IPS DF 6.9 (cell line): Measurements from ENCODE around the gene SLCO1B1.
A peak's percentile ranks its signal among the peaks of the same experiment; 100 is the strongest.
"Not testable (repeated sequence)": the region's sequence is repeated elsewhere in the genome, so short reads cannot be mapped to it uniquely, and the experiment has no call there.

Experiments used
- DNase-seq: peaks from one replicate; pipeline ENCODE4 v3.0.0-alpha.2; 2013; ENCODE audit warnings: low read depth, low spot score
- H3K27ac ChIP-seq: one replicate; pipeline ENCODE4 v1.5.1; 2013; ENCODE audit warnings: low read length, control low read depth
- H3K27me3 ChIP-seq: 2 replicates; pipeline ENCODE4 v1.6.1; 2013; ENCODE audit warnings: mild to moderate bottlenecking, low read length; ENCODE audit not compliant: control insufficient read depth, insufficient read depth
- H3K36me3 ChIP-seq: 2 replicates; pipeline ENCODE4 v1.6.1; 2013; ENCODE audit warnings: low read length; ENCODE audit not compliant: control insufficient read depth, insufficient read depth
- H3K4me1 ChIP-seq: 2 replicates; pipeline ENCODE4 v1.6.1; 2013; ENCODE audit warnings: low read length; ENCODE audit not compliant: control insufficient read depth, insufficient read depth
- H3K4me3 ChIP-seq: 2 replicates; pipeline ENCODE4 v1.5.1; 2013; ENCODE audit warnings: mild to moderate bottlenecking, low read length
- H3K9me3 ChIP-seq: 2 replicates; pipeline ENCODE4 v1.6.1; 2013; ENCODE audit warnings: low read length, inconsistent platforms; ENCODE audit not compliant: control insufficient read depth, insufficient read depth
- WGBS: extraction: QIAGEN DNeasy Blood & Tissue Kit; methylation state at CpG from one replicate; pipeline ENCODE4 v1.1.7; 2013; ENCODE audit warnings: mixed read lengths, missing lambda C conversion rate; ENCODE audit not compliant: insufficient read length, insufficient coverage; 5-methylcytosine and 5-hydroxymethylcytosine counted together

The SLCO1B1 gene

GRCh38 chr12:21144309-21144708 lies 13.3 kb downstream of the SLCO1B1 start:
- Histone ChIP-seq H3K27ac (no peak overlapping the region), H3K27me3 (no peaks in the 10 kb centered on the region), H3K4me1 (no peaks in the 10 kb centered on the region), H3K4me3 (no peak overlapping the region), H3K9me3 (no peaks in the 10 kb centered on the region), H3K36me3 (no peaks in the 10 kb centered on the region)
- no peak for DNase-seq

- H3K4me1 ChIP-seq, H3K27ac ChIP-seq, DNase-seq, H3K36me3 ChIP-seq, H3K27me3 ChIP-seq, H3K9me3 ChIP-seq, H3K4me3 ChIP-seq: not testable (repeated sequence)
- no CpG with 5 or more reads among the region's 5 CpGs for WGBS
Measured at GRCh38 chr12:21149861-21150260, 18.9 kb downstream of the SLCO1B1 start.

GRCh38 chr12:21151184-21151583 lies 20.2 kb downstream of the SLCO1B1 start:
- WGBS: no CpG with 5 or more reads among the region's 3 CpGs
- H3K27ac ChIP-seq: no peak overlapping the region
- H3K9me3 ChIP-seq: no peaks in the 10 kb centered on the region
- H3K36me3 ChIP-seq: no peaks in the 10 kb centered on the region
- no peak overlapping the region for H3K4me3 ChIP-seq
- DNase-seq: no peak
- no peaks in the 10 kb centered on the region for H3K27me3 ChIP-seq
- no peaks in the 10 kb centered on the region for H3K4me1 ChIP-seq

DNA sequence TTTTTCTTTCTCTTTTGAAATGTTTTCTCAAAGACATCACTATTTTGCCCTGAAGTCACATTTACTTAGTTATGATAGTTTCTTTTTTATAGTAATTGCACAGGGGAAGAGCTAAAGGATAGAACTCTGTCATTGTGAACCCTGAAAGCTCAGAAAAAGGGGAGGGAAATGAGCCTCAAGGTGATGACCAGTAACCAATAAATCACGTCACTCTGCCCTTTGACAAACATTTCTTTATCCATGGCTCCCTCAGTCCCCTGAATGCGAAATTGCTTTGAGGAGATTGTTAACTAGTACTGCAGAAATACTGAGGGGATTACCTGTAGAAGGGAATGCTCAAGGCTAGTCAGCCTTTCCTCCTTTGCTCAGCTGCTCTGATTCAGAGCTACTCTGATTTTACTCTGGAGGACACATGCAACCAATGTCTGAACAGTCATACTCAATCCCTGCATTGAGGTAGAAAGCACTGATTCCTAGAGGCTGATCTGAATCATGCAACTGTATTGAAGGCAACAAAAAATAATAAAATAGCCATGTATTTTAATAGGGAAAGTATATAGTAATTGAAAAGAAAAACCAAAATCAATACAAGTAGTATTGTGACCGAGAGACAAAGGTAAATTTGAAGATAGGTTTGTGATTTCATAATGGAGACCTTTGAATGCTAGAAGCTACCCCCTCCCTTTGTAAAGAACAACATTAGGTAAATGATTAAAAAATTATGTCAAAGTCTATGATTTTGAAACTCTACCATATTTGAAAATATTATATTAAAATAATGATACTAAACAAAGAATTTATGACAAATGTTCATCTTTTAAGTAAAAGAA lies 24.7 kb downstream of the SLCO1B1 start:
- WGBS: no CpG with 5 or more reads among the region's 3 CpGs
- no peak overlapping the region for H3K4me3 ChIP-seq
- H3K9me3 ChIP-seq: no peaks in the 10 kb centered on the region
- H3K36me3 ChIP-seq: no peaks in the 10 kb centered on the region
- no peaks in the 10 kb centered on the region for H3K4me1 ChIP-seq
- DNase-seq: no peak
- no peaks in the 10 kb centered on the region for H3K27me3 ChIP-seq
- H3K27ac ChIP-seq: no peak overlapping the region

DNA sequence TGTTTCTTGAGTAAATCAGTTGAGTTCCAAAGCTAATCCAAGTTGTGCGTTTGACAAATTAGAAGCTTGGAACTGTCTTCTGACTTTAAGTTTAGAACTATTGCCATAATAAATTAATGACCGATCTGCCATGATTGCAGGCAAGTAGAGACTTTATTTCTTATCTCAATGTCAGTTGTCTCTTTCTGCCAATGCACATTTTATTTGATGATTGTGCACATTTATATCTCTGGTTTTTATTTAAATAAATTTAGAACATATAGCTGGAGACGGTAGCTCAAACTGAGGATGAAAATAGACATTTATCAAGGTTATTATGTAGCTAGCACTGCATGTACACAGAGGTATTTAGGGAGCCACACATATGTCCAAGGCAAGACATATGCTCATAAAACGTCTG lies 34.1 kb downstream of the SLCO1B1 start:
- no CpG with 5 or more reads among the region's 4 CpGs for WGBS
- Histone ChIP-seq H3K4me3 (no peak overlapping the region), H3K36me3 (no peaks in the 10 kb centered on the region), H3K9me3 (no peaks in the 10 kb centered on the region), H3K4me1 (no peaks in the 10 kb centered on the region), H3K27me3 (no peaks in the 10 kb centered on the region), H3K27ac (no peak overlapping the region)
- no peak for DNase-seq

- WGBS: no CpG with 5 or more reads among the region's 3 CpGs
- H3K27me3 ChIP-seq: no peaks in the 10 kb centered on the region
- peak; percentile 73 for DNase-seq
- no peaks in the 10 kb centered on the region for H3K36me3 ChIP-seq
- H3K4me1 ChIP-seq: no peaks in the 10 kb centered on the region
- no peak overlapping the region for H3K4me3 ChIP-seq
- H3K27ac ChIP-seq: no peak overlapping the region
- H3K9me3 ChIP-seq: no peaks in the 10 kb centered on the region; the same call in 1 of the 2 replicates
Measured at GRCh38 chr12:21169878-21170472, 39.0 kb downstream of the SLCO1B1 start.

GRCh38 chr12:21172079-21172478 lies 41.1 kb downstream of the SLCO1B1 start:
- WGBS: no CpG with 5 or more reads among the region's 1 CpG
- Histone ChIP-seq H3K9me3 (no peaks in the 10 kb centered on the region; the same call in 1 of the 2 replicates), H3K27ac (no peak overlapping the region), H3K27me3 (no peaks in the 10 kb centered on the region), H3K4me1 (no peaks in the 10 kb centered on the region), H3K36me3 (no peaks in the 10 kb centered on the region), H3K4me3 (no peak overlapping the region)
- DNase-seq: no peak

GRCh38 chr12:21183721-21184275 lies 52.8 kb downstream of the SLCO1B1 start:
- no peak overlapping the region for H3K27ac ChIP-seq
- no peaks in the 10 kb centered on the region for H3K27me3 ChIP-seq
- no peak overlapping the region for H3K4me3 ChIP-seq
- DNase-seq: no peak
- no peaks in the 10 kb centered on the region for H3K9me3 ChIP-seq
- no peaks in the 10 kb centered on the region for H3K4me1 ChIP-seq
- no CpG with 5 or more reads among the region's 3 CpGs for WGBS
- no peaks in the 10 kb centered on the region for H3K36me3 ChIP-seq

DNA sequence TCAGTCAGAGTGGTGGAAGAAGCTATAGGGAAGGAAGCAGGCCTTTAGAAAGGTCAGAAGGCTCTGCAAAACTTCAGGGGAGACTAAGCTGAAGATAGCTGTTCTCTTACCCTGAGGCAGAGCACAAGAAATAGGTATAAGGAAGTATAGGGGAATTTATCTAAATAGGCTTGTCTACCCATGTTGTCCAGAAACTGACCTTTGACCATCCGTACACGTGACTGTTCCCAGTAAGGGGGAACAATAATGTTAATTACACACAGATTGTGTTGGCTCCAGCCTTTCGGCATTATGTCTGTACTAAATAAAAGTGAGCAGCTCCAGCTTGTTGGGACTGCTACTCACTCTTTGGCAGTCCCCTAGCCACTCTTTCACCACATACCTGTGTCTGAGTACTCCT lies 59.0 kb downstream of the SLCO1B1 start:
- Histone ChIP-seq H3K4me3 (no peak overlapping the region), H3K4me1 (no peaks in the 10 kb centered on the region), H3K27ac (no peak overlapping the region), H3K27me3 (no peaks in the 10 kb centered on the region), H3K36me3 (no peaks in the 10 kb centered on the region), H3K9me3 (no peaks in the 10 kb centered on the region)
- no CpG with 5 or more reads among the region's 3 CpGs for WGBS
- no peak for DNase-seq

- DNase-seq, H3K27me3 ChIP-seq, H3K36me3 ChIP-seq, H3K4me1 ChIP-seq, H3K27ac ChIP-seq, H3K9me3 ChIP-seq: not testable (repeated sequence)
- peak overlapping the region; percentile 15; the same call in 1 of the 2 replicates for H3K4me3 ChIP-seq
- WGBS: no CpG with 5 or more reads among the region's 19 CpGs
Measured at GRCh38 chr12:21214433-21214832, 83.4 kb downstream of the SLCO1B1 start.
